ENCODE data around the gene DENND4A.

Gene DENND4A

DNA sequence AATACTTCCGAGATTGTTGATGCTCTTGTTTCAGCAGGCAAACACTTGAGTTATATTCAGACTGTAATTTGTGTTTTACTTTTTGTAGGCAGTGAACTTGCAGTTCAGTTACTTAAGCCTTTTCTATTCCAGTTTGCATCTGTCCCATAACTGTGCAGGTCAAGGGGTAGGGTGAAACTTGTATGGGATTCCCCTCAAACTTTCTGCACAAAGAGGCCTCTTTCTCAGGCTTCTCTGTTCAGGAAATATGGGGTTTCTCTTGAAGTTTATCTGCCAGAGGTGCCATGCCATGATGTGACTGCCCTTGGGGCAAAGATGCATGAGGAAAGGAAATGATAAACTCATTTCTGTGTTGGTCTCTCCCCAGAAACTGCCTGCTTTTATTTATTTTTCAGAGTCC lies 103.6 kb downstream of the DENND4A start:
- DNase-seq (ENCODE audit: low read depth in 1 of 2, low spot score in 1 of 2) = no peak

DNA sequence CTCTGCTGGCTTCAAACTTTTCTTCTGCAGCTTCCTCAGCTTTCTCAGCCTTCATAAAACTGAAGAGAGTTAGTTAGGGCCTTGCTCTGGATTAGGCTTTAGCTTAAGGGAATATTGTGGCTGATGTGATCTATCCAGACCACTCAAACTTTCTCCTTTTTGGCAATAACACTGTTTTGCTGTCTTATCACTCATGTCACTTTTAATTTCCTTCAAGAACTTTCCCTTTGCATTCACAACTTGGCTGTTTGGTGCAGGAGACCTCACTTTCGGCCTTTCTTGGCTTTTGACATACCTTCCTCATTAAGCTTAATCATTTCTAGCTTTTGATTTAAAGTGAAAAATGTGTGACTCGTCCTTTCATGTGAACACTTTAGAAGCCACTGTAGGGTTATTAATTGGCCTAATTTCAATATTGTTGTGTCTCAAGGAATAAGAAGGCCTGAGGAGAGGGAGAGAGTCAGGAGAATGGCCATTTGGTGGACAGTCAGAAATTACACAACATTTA lies 109.6 kb downstream of the DENND4A start:
- DNase-seq (ENCODE audit: low read depth in 1 of 2, low spot score in 1 of 2) = no peak

DNA sequence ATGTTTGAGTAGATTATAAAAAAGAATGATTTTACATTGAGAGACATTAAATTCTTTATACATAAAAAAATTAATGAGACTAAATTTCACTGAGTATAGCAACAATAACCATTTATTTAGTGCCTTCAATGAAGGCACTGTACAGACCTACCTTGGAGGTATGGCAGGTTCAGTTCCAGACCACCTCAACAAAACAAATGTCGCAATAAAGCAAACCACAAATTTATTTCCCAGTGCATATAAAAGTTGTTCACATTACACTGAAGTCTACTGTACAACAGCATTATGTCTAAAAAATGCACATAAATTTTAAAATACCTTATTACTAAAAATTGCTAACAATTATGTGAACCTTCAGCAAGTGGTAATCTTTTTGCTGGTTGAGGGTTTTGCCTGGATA lies 111.5 kb downstream of the DENND4A start:
- no peak for DNase-seq (ENCODE audit: low read depth in 1 of 2, low spot score in 1 of 2)

- no peak for DNase-seq (ENCODE audit: low read depth in 1 of 2, low spot score in 1 of 2)
Observed at GRCh38 chr15:65676123-65676522, 116.0 kb downstream of the DENND4A start.

DNA sequence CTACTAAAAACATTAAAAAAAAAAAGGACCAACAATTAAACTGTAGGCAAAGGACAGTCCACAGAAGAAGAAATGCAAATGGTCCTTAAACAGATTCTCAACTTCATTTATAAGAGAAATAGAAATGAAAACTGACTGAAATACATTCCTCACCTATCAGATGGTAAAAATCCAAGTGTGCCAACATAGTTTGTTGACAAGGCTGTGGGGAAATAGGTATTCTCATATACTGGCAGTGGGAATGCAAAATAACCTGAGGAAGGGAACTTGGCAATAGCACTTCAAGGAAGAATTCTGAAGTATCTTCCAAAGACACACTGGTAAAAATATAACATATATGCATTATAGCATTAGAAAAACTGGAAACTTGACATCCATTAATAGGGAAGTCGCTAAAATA lies 116.5 kb downstream of the DENND4A start:
- no peak for DNase-seq (ENCODE audit: low read depth in 1 of 2, low spot score in 1 of 2)

- no peak for DNase-seq (ENCODE audit: low read depth in 1 of 2, low spot score in 1 of 2)
Observed at GRCh38 chr15:65666257-65666656, 125.8 kb downstream of the DENND4A start.

DNA sequence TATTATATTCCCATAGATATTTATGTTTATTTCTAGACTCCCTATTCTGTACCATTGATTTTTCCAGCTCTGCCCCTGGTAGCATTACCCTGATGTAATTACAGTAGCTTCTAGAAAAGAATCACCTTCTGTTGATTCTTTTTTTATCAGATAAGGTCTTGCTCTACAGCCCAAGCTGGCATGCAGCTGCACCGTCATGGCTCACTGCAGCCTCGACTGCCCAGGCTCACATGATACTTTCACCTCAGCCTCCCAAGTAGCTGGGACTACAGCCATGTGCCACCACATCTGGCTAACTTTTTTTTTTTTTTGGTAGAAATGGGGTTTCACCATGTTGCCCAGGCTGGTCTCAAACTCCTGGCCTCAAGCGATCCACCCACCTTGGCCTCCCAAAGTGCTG lies 128.6 kb downstream of the DENND4A start:
- no peak for DNase-seq (ENCODE audit: low read depth in 1 of 2, low spot score in 1 of 2)

GRCh38 chr15:65660927-65661326 lies 131.2 kb downstream of the DENND4A start:
- DNase-seq (ENCODE audit: low read depth in 1 of 2, low spot score in 1 of 2) = no peak

GRCh38 chr15:65659502-65660052 lies 132.5 kb downstream of the DENND4A start:
- DNase-seq (ENCODE audit: low read depth in 1 of 2, low spot score in 1 of 2) = no peak

DNA sequence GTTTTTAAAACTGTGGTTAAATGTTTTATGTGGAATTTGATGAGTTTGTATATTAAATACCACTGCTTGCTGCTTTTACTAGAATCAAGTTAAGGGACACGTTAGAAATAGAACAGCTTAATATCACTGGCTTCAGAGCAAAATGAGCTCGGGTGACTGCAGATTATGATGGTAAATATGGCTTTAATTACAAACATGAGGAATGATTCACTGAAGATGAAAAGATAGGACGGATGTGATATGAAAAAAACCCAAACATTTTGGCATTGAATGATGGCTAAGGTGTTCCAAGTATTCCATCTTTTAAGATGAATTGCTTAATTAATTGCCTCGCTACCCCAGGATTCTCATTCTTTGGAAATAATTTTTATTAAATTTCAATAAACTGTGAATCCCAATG lies 136.6 kb downstream of the DENND4A start:
- no peak for DNase-seq (ENCODE audit: low read depth in 1 of 2, low spot score in 1 of 2)

DNA sequence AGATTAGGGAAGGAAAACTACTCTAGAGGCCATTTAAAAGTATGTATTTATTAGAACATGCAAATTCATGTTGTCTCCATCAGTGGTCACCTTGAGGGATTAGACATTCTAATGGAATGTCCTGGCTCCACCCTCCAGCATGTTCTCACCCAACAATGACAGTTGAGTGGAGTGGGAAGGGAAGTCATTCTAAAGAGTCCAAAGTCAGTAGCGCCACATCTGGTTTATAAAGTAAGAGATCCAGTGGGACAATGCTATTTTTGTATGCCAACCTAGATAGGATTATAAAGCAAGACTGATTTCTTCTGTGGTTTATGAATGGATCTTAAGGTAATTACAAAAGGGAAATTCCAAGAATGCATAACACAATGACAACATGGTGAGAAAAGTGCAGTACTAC lies 137.1 kb downstream of the DENND4A start:
- DNase-seq (ENCODE audit: low read depth in 1 of 2, low spot score in 1 of 2) = no peak

- DNase-seq (ENCODE audit: low read depth in 1 of 2, low spot score in 1 of 2) = no peak
Observed at GRCh38 chr15:65653801-65654521, 138.1 kb downstream of the DENND4A start.

GRCh38 chr15:65653341-65653740 lies 138.8 kb downstream of the DENND4A start:
- DNase-seq (ENCODE audit: low read depth in 1 of 2, low spot score in 1 of 2) = no peak

DNA sequence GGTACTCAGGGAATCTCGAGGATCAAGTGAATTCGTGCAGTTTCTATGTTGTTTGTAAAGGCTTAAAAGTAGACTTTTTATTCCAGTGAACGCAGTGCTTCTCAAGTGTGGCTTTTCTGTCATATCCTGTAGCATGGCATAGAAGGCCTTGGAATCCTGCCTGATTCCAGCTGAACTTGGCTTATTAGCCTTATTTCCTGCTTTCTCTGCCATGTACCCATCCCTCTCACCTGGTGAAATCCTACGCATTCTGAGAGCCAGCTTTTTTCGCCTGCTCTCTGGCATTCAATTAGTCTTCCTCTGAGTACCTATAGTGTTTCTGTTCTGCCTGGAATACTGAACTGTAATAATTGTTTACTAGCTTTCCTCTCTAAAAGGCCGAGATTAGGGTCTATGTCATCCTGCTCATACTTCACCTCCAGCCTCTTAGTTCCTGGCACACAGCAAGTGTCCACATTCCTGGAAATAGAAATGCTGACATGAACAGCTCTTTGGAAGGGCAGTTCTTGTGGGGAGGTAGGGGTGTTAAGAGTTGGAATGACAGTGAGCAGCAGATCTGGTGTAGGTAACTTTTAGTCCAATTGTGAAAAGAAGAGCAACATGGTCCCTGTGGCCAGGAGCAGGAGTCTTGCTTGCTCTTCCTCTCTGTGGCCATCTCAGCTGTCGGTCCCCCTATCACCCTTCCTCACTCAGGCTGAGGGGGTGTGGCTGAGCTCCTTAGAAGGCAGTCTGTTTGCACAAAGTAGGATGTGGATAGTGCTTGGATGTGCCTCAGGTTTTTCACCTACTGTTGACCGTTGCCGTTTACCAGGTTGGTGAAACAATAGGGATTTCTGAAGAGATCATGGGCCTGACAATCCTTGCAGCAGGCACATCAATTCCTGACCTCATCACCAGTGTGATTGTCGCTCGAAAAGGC lies 140.0 kb downstream of the DENND4A start:
- DNase-seq (ENCODE audit: low read depth in 1 of 2, low spot score in 1 of 2) = no peak

DNA sequence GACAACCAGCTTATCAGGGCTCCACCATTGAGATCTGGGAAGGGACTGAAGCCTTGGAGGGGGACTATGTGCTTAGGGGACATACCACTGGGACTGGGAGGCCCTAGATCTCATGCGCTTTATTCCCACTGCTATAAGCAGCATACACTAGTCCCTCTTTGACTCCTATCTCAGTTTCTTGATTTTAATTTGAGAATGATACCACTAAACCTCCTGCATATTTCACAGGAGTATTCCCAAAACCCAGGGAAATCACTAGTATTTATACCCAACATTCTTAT lies 141.1 kb downstream of the DENND4A start:
- DNase-seq (ENCODE audit: low read depth in 1 of 2, low spot score in 1 of 2) = no peak

GRCh38 chr15:65650312-65651041 lies 141.6 kb downstream of the DENND4A start:
- no peak for DNase-seq (ENCODE audit: low read depth in 1 of 2, low spot score in 1 of 2)

GRCh38 chr15:65646486-65646885 lies 145.6 kb downstream of the DENND4A start:
- DNase-seq (ENCODE audit: low read depth in 1 of 2, low spot score in 1 of 2) = no peak

GRCh38 chr15:65645392-65645791 lies 146.7 kb downstream of the DENND4A start:
- DNase-seq (ENCODE audit: low read depth in 1 of 2, low spot score in 1 of 2) = no peak

DNA sequence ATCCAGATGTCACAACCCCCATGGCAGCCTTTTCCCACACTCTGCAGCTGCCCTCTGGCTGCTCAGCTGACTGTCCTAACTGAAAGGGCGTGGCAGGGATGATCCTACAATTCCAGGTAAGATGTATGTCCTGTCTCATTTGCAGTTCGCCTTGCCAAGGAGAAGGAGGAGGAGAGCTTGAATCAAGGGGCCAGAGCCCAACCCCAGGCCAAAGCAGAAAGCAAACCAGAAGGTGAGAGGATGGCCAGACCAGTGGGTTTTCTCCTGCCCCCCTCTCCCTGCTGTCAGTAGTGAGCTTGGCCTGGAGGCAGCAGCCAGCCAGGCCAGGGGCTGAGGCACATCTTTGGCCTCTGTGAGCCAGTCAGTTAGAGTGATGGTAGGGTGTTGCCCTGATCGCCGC lies 147.8 kb downstream of the DENND4A start:
- no peak for DNase-seq (ENCODE audit: low read depth in 1 of 2, low spot score in 1 of 2)

DNA sequence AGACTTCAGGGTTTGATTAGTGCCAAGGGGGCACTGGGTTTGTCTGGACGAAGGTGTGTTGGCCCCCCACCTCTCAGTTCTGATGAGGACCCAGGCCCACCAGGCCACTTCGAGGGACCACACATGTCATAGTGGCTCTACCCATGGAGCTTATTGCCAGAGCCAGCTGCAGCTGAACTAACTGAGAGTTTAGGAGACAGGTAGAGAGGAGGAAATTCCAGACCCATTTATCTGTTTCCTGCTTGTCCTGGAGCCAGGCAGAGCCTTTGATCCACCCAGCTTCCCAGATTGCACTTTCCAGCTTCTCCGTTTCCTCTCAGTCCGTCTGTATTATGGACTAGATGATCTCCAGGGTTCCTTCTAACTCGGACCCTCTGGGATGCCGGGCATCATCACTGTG lies 149.5 kb downstream of the DENND4A start:
- DNase-seq (ENCODE audit: low read depth in 1 of 2, low spot score in 1 of 2) = no peak

GRCh38 chr15:65641768-65642475 lies 150.2 kb downstream of the DENND4A start:
- DNase-seq (ENCODE audit: low read depth in 1 of 2, low spot score in 1 of 2) = no peak

Measured in activated T-helper 1 cell treated with anti-CD3 and anti-CD28 coated beads, Interleukin-2, amount 50 U/mL, for 16 hours (primary cell).